ENCODE results near the gene NPPA. TPM values are rescaled to one million over a fixed set of nuclear protein-coding genes. Genes with fewer than 3 reads are reported as not detected.
A peak's percentile ranks its signal among the peaks of the same experiment; 100 is the strongest.
"Not testable (repeated sequence)": the region's sequence is repeated elsewhere in the genome, so short reads cannot be mapped to it uniquely, and the experiment has no call there.

NPPA gene
- total RNA-seq, result not detected

DNA sequence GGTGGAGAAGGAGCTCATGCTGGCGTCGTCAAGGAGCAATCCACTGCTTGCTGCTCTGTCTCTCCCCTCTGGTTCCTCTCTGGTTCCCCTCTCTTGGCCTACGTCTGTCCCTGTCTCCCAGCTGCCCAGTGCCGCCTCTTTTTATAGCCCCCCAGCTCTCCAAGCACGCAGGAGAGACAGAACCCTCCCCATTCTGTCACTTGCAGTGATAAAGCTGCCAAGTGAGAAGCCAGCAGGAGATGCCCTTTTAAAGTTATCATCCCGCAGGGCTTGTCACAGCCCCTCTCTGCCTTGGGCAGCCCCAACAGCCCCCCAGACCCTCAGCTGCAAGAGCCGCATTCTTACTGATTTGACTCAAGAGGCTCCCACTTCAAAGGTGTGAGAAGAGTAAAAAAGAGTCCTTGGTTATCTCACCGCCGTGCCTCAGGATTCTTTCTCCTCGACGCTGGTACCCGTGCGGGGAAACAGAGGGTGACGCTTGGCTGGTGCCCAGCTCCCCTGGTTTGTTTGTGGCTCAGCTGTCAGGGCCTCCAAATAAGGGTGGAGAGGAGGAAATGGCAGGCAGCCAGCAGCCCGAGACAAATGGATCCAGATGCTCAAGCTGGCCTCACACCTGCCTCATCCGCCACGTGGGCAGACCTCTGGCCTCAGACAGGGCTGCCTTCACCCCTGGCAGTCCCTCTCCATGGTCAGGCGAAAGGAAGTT, at the start of gene NPPA:
TSS of gene NPPA (minus strand) at position 117 of the 706 bp plus-strand sequence. CDS start at position 18, 99 bp downstream.
- POLR2A ChIA-PET, result interaction anchor here (1.1 to 1.9 kb wide), 2 partner anchors 60 to 171 kb away, joined by 4 to 7 read pairs; partner anchors contain the start of gene MIIP
- no peak within 1 kb of the TSS for H3K27ac Mint-ChIP-seq
- H3K9me3 Mint-ChIP-seq, result no peaks in the 10 kb centered on the region

GRCh38 chr1:11894501-11894900, 46.9 kb upstream of the NPPA start:
- POLR2A ChIA-PET, result interaction anchor here (6.9 kb wide), 1 partner anchor 14 kb away, joined by 42 read pairs; no protein-coding TSS in a partner anchor
- DNase-seq; H3K9me3 Mint-ChIP-seq; H3K4me1 Mint-ChIP-seq; H3K36me3 Mint-ChIP-seq; H3K4me3 Mint-ChIP-seq; ATAC-seq (ENCODE audit: low read depth); H3K27ac Mint-ChIP-seq: not testable (repeated sequence)
- H3K27me3 Mint-ChIP-seq, result peaks cover 44% of the 10 kb centered on the region

More for the DNA sequence above, at the start of gene NPPA:
- no peak within 1 kb of the TSS for H3K4me3 Mint-ChIP-seq
- no peaks in the 10 kb centered on the region for H3K4me1 Mint-ChIP-seq
- ATAC-seq (ENCODE audit: low read depth) (no peak), DNase-seq (no peak)
- peaks cover 7% of the 10 kb centered on the region for H3K27me3 Mint-ChIP-seq
- peaks cover 13% of the 10 kb centered on the region for H3K36me3 Mint-ChIP-seq

- Mint-ChIP-seq H3K27ac (no peak overlapping the region), H3K36me3 (no peaks in the 10 kb centered on the region), H3K27me3 (peaks cover 38% of the 10 kb centered on the region), H3K4me1 (peaks cover 3% of the 10 kb centered on the region), H3K4me3 (no peak overlapping the region), H3K9me3 (no peaks in the 10 kb centered on the region)
- POLR2A ChIA-PET, result no interaction called here
- peak; percentile 81 for DNase-seq
- ATAC-seq (ENCODE audit: low read depth), result peak; percentile 89
These were observed 46.3 kb upstream of the NPPA start for GRCh38 chr1:11893907-11894251.

- Mint-ChIP-seq H3K36me3 (no peaks in the 10 kb centered on the region), H3K4me1 (peaks cover 3% of the 10 kb centered on the region), H3K27me3 (peaks cover 22% of the 10 kb centered on the region), H3K9me3 (no peaks in the 10 kb centered on the region), H3K4me3 (no peak overlapping the region), H3K27ac (no peak overlapping the region)
- ATAC-seq (ENCODE audit: low read depth) (no peak), DNase-seq (no peak)
- POLR2A ChIA-PET, result interaction anchor here (1.4 kb wide), 1 partner anchor 17 kb away, joined by 10 read pairs; no protein-coding TSS in a partner anchor
These were observed 44.0 kb upstream of the NPPA start for GRCh38 chr1:11891433-11892186.

GRCh38 chr1:11888877-11889208, 41.3 kb upstream of the NPPA start:
- no peaks in the 10 kb centered on the region for H3K9me3 Mint-ChIP-seq
- no peak overlapping the region for H3K4me3 Mint-ChIP-seq
- H3K27ac Mint-ChIP-seq, result no peak overlapping the region
- POLR2A ChIA-PET, result no interaction called here
- peaks cover 11% of the 10 kb centered on the region for H3K27me3 Mint-ChIP-seq
- H3K36me3 Mint-ChIP-seq, result no peaks in the 10 kb centered on the region
- ATAC-seq (ENCODE audit: low read depth) (no peak), DNase-seq (no peak)
- peaks cover under 1% of the 10 kb centered on the region for H3K4me1 Mint-ChIP-seq

GRCh38 chr1:11888206-11888876, 40.8 kb upstream of the NPPA start:
- POLR2A ChIA-PET, result interaction anchor here (0.6 kb wide), 1 partner anchor 20 kb away, joined by 3 read pairs; no protein-coding TSS in a partner anchor
- Mint-ChIP-seq H3K4me1 (no peaks in the 10 kb centered on the region), H3K4me3 (no peak overlapping the region), H3K9me3 (no peaks in the 10 kb centered on the region), H3K36me3 (no peaks in the 10 kb centered on the region), H3K27ac (no peak overlapping the region), H3K27me3 (peaks cover 10% of the 10 kb centered on the region)
- no peak for DNase-seq
- ATAC-seq (ENCODE audit: low read depth), result no peak

GRCh38 chr1:11887666-11888007, 40.1 kb upstream of the NPPA start:
- POLR2A ChIA-PET, result interaction anchor here (1.4 kb wide), 1 partner anchor 22 kb away, joined by 7 read pairs; no protein-coding TSS in a partner anchor
- H3K4me1 Mint-ChIP-seq, result peaks cover 5% of the 10 kb centered on the region

GRCh38 chr1:11886986-11887665, 39.5 kb upstream of the NPPA start:
- no peaks in the 10 kb centered on the region for H3K9me3 Mint-ChIP-seq
- no peak for ATAC-seq (ENCODE audit: low read depth)
- POLR2A ChIA-PET, result interaction anchor here (1.4 to 1.9 kb wide), 2 partner anchors 21 to 23 kb away, joined by 7 to 11 read pairs; no protein-coding TSS in a partner anchor

More at GRCh38 chr1:11887666-11888007, 40.1 kb upstream of the NPPA start:
- Mint-ChIP-seq H3K27ac (no peak overlapping the region), H3K36me3 (no peaks in the 10 kb centered on the region), H3K27me3 (peaks cover 5% of the 10 kb centered on the region), H3K4me3 (no peak overlapping the region), H3K9me3 (no peaks in the 10 kb centered on the region)
- DNase-seq, result no peak
- ATAC-seq (ENCODE audit: low read depth), result no peak

DNA sequence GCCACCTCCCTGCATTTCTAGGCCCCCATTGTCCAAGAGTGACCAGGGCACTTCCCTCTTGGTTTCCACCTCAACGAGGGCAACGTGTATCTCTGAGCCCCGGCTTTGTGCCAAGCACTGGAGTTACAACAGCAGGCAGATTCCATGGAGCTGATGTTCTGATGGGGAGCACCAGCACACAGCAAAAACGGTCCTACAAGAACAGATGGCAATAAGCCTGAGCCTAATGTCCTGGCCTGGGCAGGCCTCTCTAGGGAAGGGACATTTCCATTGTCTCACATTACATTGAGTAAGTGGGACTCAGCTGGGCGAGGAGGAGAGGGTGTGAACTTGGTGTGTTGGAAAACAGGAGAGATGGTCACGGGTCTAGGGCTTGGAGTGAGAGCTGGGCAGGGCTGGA, 38.3 kb upstream of the NPPA start:
- Mint-ChIP-seq H3K36me3 (no peaks in the 10 kb centered on the region), H3K27me3 (peaks cover 7% of the 10 kb centered on the region), H3K4me3 (no peak overlapping the region), H3K4me1 (peaks cover 5% of the 10 kb centered on the region), H3K27ac (no peak overlapping the region), H3K9me3 (no peaks in the 10 kb centered on the region)
- POLR2A ChIA-PET, result interaction anchor here (1.9 kb wide), 1 partner anchor 22 kb away, joined by 11 read pairs; no protein-coding TSS in a partner anchor
- DNase-seq, result no peak
- ATAC-seq (ENCODE audit: low read depth), result no peak

More at GRCh38 chr1:11886986-11887665, 39.5 kb upstream of the NPPA start:
- no peak overlapping the region for H3K27ac Mint-ChIP-seq
- no peak overlapping the region for H3K4me3 Mint-ChIP-seq
- peaks cover 5% of the 10 kb centered on the region for H3K27me3 Mint-ChIP-seq
- H3K4me1 Mint-ChIP-seq, result peaks cover 5% of the 10 kb centered on the region
- no peaks in the 10 kb centered on the region for H3K36me3 Mint-ChIP-seq
- DNase-seq, result no peak

DNA sequence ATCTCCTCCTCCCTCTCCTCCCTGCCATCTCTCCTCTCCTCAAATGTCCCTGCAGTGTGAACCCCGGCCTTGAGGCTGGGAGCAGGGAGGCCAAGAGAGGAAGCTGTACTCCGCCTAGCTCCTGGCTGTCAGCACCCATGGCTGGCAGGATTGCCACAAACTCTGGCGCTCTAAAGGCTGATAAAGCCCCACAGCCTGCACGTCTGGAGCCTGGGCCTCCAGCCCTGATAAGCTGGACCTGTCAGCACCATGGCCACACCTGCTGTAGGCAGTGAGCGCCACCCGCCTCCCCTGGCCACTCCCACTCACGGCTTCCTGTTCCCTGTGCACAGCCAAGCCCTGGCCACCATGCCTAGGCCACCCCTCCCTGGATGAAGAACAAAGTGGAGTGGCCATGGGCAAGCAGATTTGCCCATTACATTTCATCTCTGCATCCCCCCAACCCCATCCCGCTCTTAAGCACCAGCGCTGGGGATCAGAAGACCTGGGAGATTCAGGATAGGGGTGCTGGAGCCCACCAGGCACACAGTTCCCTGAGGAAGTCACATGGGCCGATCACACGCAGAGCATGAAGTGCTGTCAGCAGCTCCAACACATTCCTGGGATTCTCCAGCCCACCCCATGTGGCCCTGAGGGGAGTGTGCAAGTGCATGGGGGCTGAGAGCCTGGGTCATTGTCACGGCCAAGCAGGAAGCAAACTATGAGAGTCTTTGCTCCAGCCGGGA, 35.4 kb upstream of the NPPA start:
- H3K36me3 Mint-ChIP-seq, result no peaks in the 10 kb centered on the region
- POLR2A ChIA-PET, result interaction anchor here (1.9 kb wide), 1 partner anchor 25 kb away, joined by 7 read pairs; no protein-coding TSS in a partner anchor
- H3K27ac Mint-ChIP-seq, result no peak overlapping the region
- H3K4me3 Mint-ChIP-seq, result no peak overlapping the region
- DNase-seq (no peak), ATAC-seq (ENCODE audit: low read depth) (peak; percentile 85)
- H3K9me3 Mint-ChIP-seq, result no peaks in the 10 kb centered on the region
- peaks cover 5% of the 10 kb centered on the region for H3K4me1 Mint-ChIP-seq
- peaks cover 6% of the 10 kb centered on the region for H3K27me3 Mint-ChIP-seq

GRCh38 chr1:11881749-11882441, 34.3 kb upstream of the NPPA start:
- H3K9me3 Mint-ChIP-seq, result no peaks in the 10 kb centered on the region
- peaks cover 6% of the 10 kb centered on the region for H3K27me3 Mint-ChIP-seq
- no peak for ATAC-seq (ENCODE audit: low read depth)
- peak overlapping the region; percentile 15 for H3K27ac Mint-ChIP-seq
- H3K4me3 Mint-ChIP-seq, result no peak overlapping the region
- POLR2A ChIA-PET, result interaction anchor here (1.9 kb wide), 1 partner anchor 26 kb away, joined by 7 read pairs; no protein-coding TSS in a partner anchor
- H3K36me3 Mint-ChIP-seq, result no peaks in the 10 kb centered on the region
- H3K4me1 Mint-ChIP-seq, result peaks cover 5% of the 10 kb centered on the region
- no peak for DNase-seq

Data from activated naive CD8-positive, alpha-beta T cell treated with anti-CD3 and anti-CD28 coated beads, Interleukin-2, amount 10 ng/mL, durations not matched to agents 7 days and 5 days (primary cell).